Coronary artery (tissue), 2 donors: Measurements from ENCODE around the gene TPO.

Experiments used
- DNase-seq: peaks from one replicate; pipeline ENCODE4 v3.0.0-alpha.2; 2017; ENCODE audit warnings: low spot score
- H3K27ac ChIP-seq, 2 donors: fragments of 200-600 bp; sonication (generic); one replicate each; pipeline ENCODE4 v1.5.1; 2016 to 2019
- H3K4me3 ChIP-seq: fragments of 200-600 bp; sonication (generic); 2 replicates; pipeline ENCODE4 v1.5.1; 2016; ENCODE audit warnings: mild to moderate bottlenecking, moderate library complexity
- CTCF ChIP-seq: fragments of 200-600 bp; sonication (generic); IDR thresholded peaks from one replicate; pipeline ENCODE4 v1.5.1; 2019; ENCODE audit warnings: antibody characterized with exemption

The TPO gene

GRCh38 chr2:1458432-1458831, 45.2 kb downstream of the TPO start:
- H3K4me3 ChIP-seq, result no peak overlapping the region
- no peak for TF ChIP-seq CTCF
- DNase-seq, result no peak
- no peak overlapping the region for H3K27ac ChIP-seq

- no peak for DNase-seq
- Histone ChIP-seq H3K4me3 (no peak overlapping the region), H3K27ac (no peak overlapping the region)
- TF ChIP-seq CTCF, result no peak
Measured at GRCh38 chr2:1459727-1460126, 46.5 kb downstream of the TPO start.

GRCh38 chr2:1460851-1461418, 47.7 kb downstream of the TPO start:
- DNase-seq, result no peak
- TF ChIP-seq CTCF, result no peak
- H3K4me3 ChIP-seq, result no peak overlapping the region
- H3K27ac ChIP-seq, result no peak overlapping the region

GRCh38 chr2:1461507-1462390, 48.5 kb downstream of the TPO start:
- no peak overlapping the region for H3K27ac ChIP-seq
- H3K4me3 ChIP-seq, result no peak overlapping the region
- TF ChIP-seq CTCF, result no peak
- no peak for DNase-seq

GRCh38 chr2:1462994-1463393, 49.7 kb downstream of the TPO start:
- Histone ChIP-seq H3K4me3 (no peak overlapping the region), H3K27ac (no peak overlapping the region)
- no peak for TF ChIP-seq CTCF
- DNase-seq, result no peak

- TF ChIP-seq CTCF, result no peak
- H3K4me3 ChIP-seq, result no peak overlapping the region
- H3K27ac ChIP-seq, result no peak overlapping the region
- no peak for DNase-seq
Measured at GRCh38 chr2:1472350-1472749, 59.1 kb downstream of the TPO start.
